SK-N-SH treated with all-trans-retinoic acid at 6 μM for 48 hours (cell line): ENCODE measurements around the gene DPT.

ENCODE experiments used
- ATAC-seq: fragments of 200-7000 bp; cut with Tn5 transposase; 3 replicates; pipeline ENCODE4 v1.9.1; 2020; ENCODE audit warnings: mild to moderate bottlenecking, moderate library complexity
- ARNTL ChIP-seq: fragments of 450-650 bp; formaldehyde crosslinking; IDR thresholded peaks from 2 replicates; pipeline ENCODE4 v1.5.0; 2020; ENCODE audit warnings: low read depth, mild to moderate bottlenecking, moderate library complexity, borderline replicate concordance
- CSDC2 ChIP-seq: fragments of 250-450 bp; sonication (Bioruptor Pico); IDR thresholded peaks from 2 replicates; pipeline ENCODE4 v1.5.0; 2020; ENCODE audit warnings: mild to moderate bottlenecking, moderate library complexity
- CSRNP3 ChIP-seq: fragments of 250-450 bp; sonication (Bioruptor Pico); IDR thresholded peaks from 2 replicates; pipeline ENCODE4 v1.5.1; 2021; ENCODE audit warnings: mild to moderate bottlenecking, moderate library complexity
- ESRRG ChIP-seq: fragments of 250-450 bp; sonication (Bioruptor Pico); IDR thresholded peaks from 2 replicates; pipeline ENCODE4 v1.6.1; 2021; ENCODE audit warnings: mild to moderate bottlenecking
- GLIS3 ChIP-seq: fragments of 250-450 bp; sonication (Bioruptor Pico); IDR thresholded peaks from 2 replicates; pipeline ENCODE4 v1.5.0; 2020; ENCODE audit warnings: mild to moderate bottlenecking, moderate library complexity
- ISL1 ChIP-seq: fragments of 250-450 bp; sonication (Bioruptor Pico); IDR thresholded peaks from 2 replicates; pipeline ENCODE4 v2.1.2; 2022; ENCODE audit warnings: mild to moderate bottlenecking, moderate library complexity
- OSR1 ChIP-seq: fragments of 250-450 bp; sonication (Bioruptor Pico); IDR thresholded peaks from 2 replicates; pipeline ENCODE4 v1.8.0; 2022; ENCODE audit warnings: moderate library complexity, mild to moderate bottlenecking, inconsistent platforms
- PATZ1 ChIP-seq: fragments of 250-450 bp; sonication (Bioruptor Pico); IDR thresholded peaks from 2 replicates; pipeline ENCODE4 v1.8.0; 2020; ENCODE audit warnings: mild to moderate bottlenecking, moderate library complexity, borderline replicate concordance
- POU6F1 ChIP-seq: fragments of 250-450 bp; sonication (Bioruptor Pico); IDR thresholded peaks from 2 replicates; pipeline ENCODE4 v1.8.0; 2021; ENCODE audit warnings: low read depth, mild to moderate bottlenecking, moderate library complexity, borderline replicate concordance
- PPARA ChIP-seq: fragments of 250-450 bp; sonication (Bioruptor Pico); IDR thresholded peaks from 2 replicates; pipeline ENCODE4 v1.5.0; 2020; ENCODE audit warnings: mild to moderate bottlenecking, borderline replicate concordance
- RARB ChIP-seq: fragments of 250-450 bp; sonication (Bioruptor Pico); IDR thresholded peaks from 2 replicates; pipeline ENCODE4 v1.8.0; 2021; ENCODE audit warnings: mild to moderate bottlenecking, moderate library complexity
- SNAI2 ChIP-seq: fragments of 250-450 bp; sonication (Bioruptor Pico); IDR thresholded peaks from 2 replicates; pipeline ENCODE4 v1.5.0; 2020; ENCODE audit warnings: mild to moderate bottlenecking, moderate library complexity
- TCF4 ChIP-seq: fragments of 250-450 bp; sonication (Bioruptor Pico); IDR thresholded peaks from 2 replicates; pipeline ENCODE4 v1.8.0; 2021; ENCODE audit warnings: mild to moderate bottlenecking, moderate library complexity, borderline replicate concordance
- TOX ChIP-seq: fragments of 250-450 bp; sonication (Bioruptor Pico); IDR thresholded peaks from 2 replicates; pipeline ENCODE4 v1.8.0; 2021; ENCODE audit warnings: mild to moderate bottlenecking, moderate library complexity, borderline replicate concordance
- TSHZ2 ChIP-seq: fragments of 250-450 bp; sonication (Bioruptor Pico); IDR thresholded peaks from 2 replicates; pipeline ENCODE4 v1.5.0; 2020; ENCODE audit warnings: mild to moderate bottlenecking, moderate library complexity
- ZC3H10 ChIP-seq: fragments of 250-450 bp; sonication (Bioruptor Pico); IDR thresholded peaks from 2 replicates; pipeline ENCODE4 v1.5.1; 2021; ENCODE audit warnings: mild to moderate bottlenecking, moderate library complexity
- ZFP3 ChIP-seq: fragments of 250-450 bp; sonication (Bioruptor Pico); IDR thresholded peaks from 2 replicates; pipeline ENCODE4 v1.5.0; 2020; ENCODE audit warnings: mild to moderate bottlenecking, moderate library complexity
- ZFP30 ChIP-seq: fragments of 450-650 bp; formaldehyde crosslinking; IDR thresholded peaks from 2 replicates; pipeline ENCODE4 v1.5.0; 2022; ENCODE audit warnings: mild to moderate bottlenecking, moderate library complexity
- ZNF565 ChIP-seq: fragments of 450-650 bp; formaldehyde crosslinking; conservative IDR thresholded peaks from 2 replicates; pipeline ENCODE4 v1.5.0; 2020; ENCODE audit warnings: low read depth, mild to moderate bottlenecking, moderate library complexity
- ZNF70 ChIP-seq: fragments of 450-650 bp; formaldehyde crosslinking; IDR thresholded peaks from 2 replicates; pipeline ENCODE4 v1.5.0; 2020; ENCODE audit warnings: mild to moderate bottlenecking, moderate library complexity
- ZNF8 ChIP-seq: fragments of 450-650 bp; formaldehyde crosslinking; IDR thresholded peaks from 2 replicates; pipeline ENCODE4 v1.5.0; 2020; ENCODE audit warnings: mild to moderate bottlenecking, moderate library complexity

The DPT gene

GRCh38 chr1:168683871-168684270, 45.1 kb downstream of the DPT start:
- ATAC-seq = no peak
- TF ChIP-seq SNAI2 (no peak), GLIS3 (no peak), ZFP3 (CRISPR knock-in tag) (no peak), OSR1 (CRISPR knock-in tag) (no peak), RARB (CRISPR knock-in tag) (no peak), POU6F1 (CRISPR knock-in tag) (no peak)

GRCh38 chr1:168676861-168677260, 52.1 kb downstream of the DPT start:
- no peak for ATAC-seq
- TF ChIP-seq PPARA (CRISPR knock-in tag) (no peak), ARNTL (no peak), PATZ1 (CRISPR knock-in tag) (no peak), ESRRG (CRISPR knock-in tag) (no peak), ZFP30 (CRISPR knock-in tag) (no peak), ZFP3 (CRISPR knock-in tag) (no peak), ZNF70 (CRISPR knock-in tag) (no peak), ZC3H10 (CRISPR knock-in tag) (no peak), GLIS3 (no peak)

- peak; percentile 61; the same call in 2 of the 3 replicates for ATAC-seq
- TF ChIP-seq CSRNP3 (CRISPR knock-in tag) = no peak
- no peak for TF ChIP-seq ZFP3 (CRISPR knock-in tag)
- no peak for TF ChIP-seq ESRRG (CRISPR knock-in tag)
- TF ChIP-seq TOX (CRISPR knock-in tag) = no peak
- no peak for TF ChIP-seq ZFP30 (CRISPR knock-in tag)
- no peak for TF ChIP-seq ZC3H10 (CRISPR knock-in tag)
- no peak for TF ChIP-seq OSR1 (CRISPR knock-in tag)
- no peak for TF ChIP-seq POU6F1 (CRISPR knock-in tag)
- TF ChIP-seq RARB (CRISPR knock-in tag) = no peak
- TF ChIP-seq TSHZ2 (CRISPR knock-in tag) = no peak
- no peak for TF ChIP-seq ZNF8
- TF ChIP-seq TCF4 (CRISPR knock-in tag) = no peak
- no peak for TF ChIP-seq ZNF565 (CRISPR knock-in tag)
- no peak for TF ChIP-seq GLIS3
- no peak for TF ChIP-seq ZNF70 (CRISPR knock-in tag)
- TF ChIP-seq SNAI2 = no peak
- TF ChIP-seq CSDC2 (CRISPR knock-in tag) = no peak
- TF ChIP-seq PPARA (CRISPR knock-in tag) = no peak
- no peak for TF ChIP-seq PATZ1 (CRISPR knock-in tag)
- TF ChIP-seq ISL1 (CRISPR knock-in tag) = no peak
Observed at GRCh38 chr1:168676029-168676812, 52.8 kb downstream of the DPT start.
